Panc1 (cell line): ENCODE data around the gene CFAP74. TPM values are rescaled to one million over a fixed set of nuclear protein-coding genes. Genes with fewer than 3 reads are reported as not detected.

ENCODE experiments used
- ATAC-seq: fragments of 200-7000 bp; cut with Tn5 transposase; 2 replicates; pipeline ENCODE4 v1.9.1; 2020; ENCODE audit warnings: mild to moderate bottlenecking, moderate library complexity
- BruUV-seq: library from RNA; stranded (reverse); fragments of 400-500 nt; replicated peaks from 2 replicates; lab custom pipeline; 2021; lab: Mats Ljungman, UMichigan
- CTCF ChIA-PET: fragments of 300-600 bp; sonication (Branson Sonifier 250); formaldehyde crosslinking; loops from one replicate; lab custom pipeline; 2022; ENCODE audit warnings: antibody characterized with exemption; lab: Charles Lee
- POLR2A ChIA-PET: fragments of 300-600 bp; sonication (Branson Sonifier 250); formaldehyde crosslinking; loops from one replicate; lab custom pipeline; 2022; ENCODE audit warnings: antibody characterized with exemption; lab: Charles Lee
- DNase-seq: peaks from one replicate; pipeline ENCODE4 v3.0.0-alpha.2; 2010; ENCODE audit warnings: low read depth, low spot score
- H3K27ac ChIP-seq: 2 replicates; pipeline ENCODE4 v1.5.1; 2011; ENCODE audit warnings: mild to moderate bottlenecking, low read length, inconsistent platforms
- H3K27me3 ChIP-seq: fragments of 200-500 bp; sonication (Bioruptor generic); 2 replicates; pipeline ENCODE4 v1.6.0; 2014; ENCODE audit warnings: low read length, inconsistent platforms; ENCODE audit not compliant: control insufficient read depth, insufficient read depth
- H3K36me3 ChIP-seq: fragments of 200-500 bp; sonication (Bioruptor generic); 2 replicates; pipeline ENCODE4 v1.5.1; 2014; ENCODE audit warnings: inconsistent platforms, mild to moderate bottlenecking, low read length, moderate library complexity; ENCODE audit not compliant: control insufficient read depth, insufficient read depth
- H3K4me1 ChIP-seq: 2 replicates; pipeline ENCODE4 v1.5.1; 2011; ENCODE audit warnings: inconsistent platforms, mild to moderate bottlenecking, low read length, moderate library complexity; ENCODE audit not compliant: control insufficient read depth, insufficient read depth
- H3K4me3 ChIP-seq, 2 experiments: 2 replicates each; pipeline ENCODE4 v1.5.1; 2011 to 2012; ENCODE audit warnings: low read depth in 2 of 2, low read length in 2 of 2, mild to moderate bottlenecking in 2 of 2, inconsistent platforms in 1 of 2, moderate library complexity in 1 of 2
- H3K9me3 ChIP-seq: fragments of 200-500 bp; sonication (Bioruptor generic); 2 replicates; pipeline ENCODE4 v1.5.1; 2014; ENCODE audit warnings: low read depth, mild to moderate bottlenecking, inconsistent platforms, low read length, moderate library complexity; ENCODE audit not compliant: control insufficient read depth, insufficient read depth
- CTCF ChIP-seq: fragments of 450-650 bp; IDR thresholded peaks from 2 replicates; pipeline ENCODE4 v1.5.1; 2017; ENCODE audit warnings: mild to moderate bottlenecking
- POLR2AphosphoS5 ChIP-seq: IDR thresholded peaks from 2 replicates; pipeline ENCODE4 v1.6.1; 2012; ENCODE audit warnings: mild to moderate bottlenecking, low read depth, low read length, moderate library complexity
- REST ChIP-seq, 2 experiments: IDR thresholded peaks; 2 replicates each; pipeline ENCODE4 v1.6.1; 2011 to 2012; ENCODE audit warnings: low read depth in 2 of 2, control low read depth in 1 of 2, low read length in 1 of 2, mild to moderate bottlenecking in 1 of 2, moderate library complexity in 1 of 2; ENCODE audit not compliant: insufficient read depth in 1 of 2
- SIN3A ChIP-seq: IDR thresholded peaks from 2 replicates; pipeline ENCODE4 v1.6.1; 2012; ENCODE audit warnings: low read depth, mild to moderate bottlenecking, low read length, moderate library complexity, borderline replicate concordance; ENCODE audit not compliant: insufficient read depth
- TCF7L2 ChIP-seq: IDR thresholded peaks from 2 replicates; pipeline ENCODE4 v1.6.1; 2011; ENCODE audit warnings: mild to moderate bottlenecking, low read depth, low read length, inconsistent platforms
- in situ Hi-C: cut with HindIII; loops from 2 replicates; pipeline ENCODE4 v1.10.0; 2016; ENCODE audit warnings: low sequenced_read_pairs, low pct_unique_long_range_greater_than_20kb
- intact Hi-C: fragments of 100-400 bp; cut with micrococcal nuclease; formaldehyde crosslinking; loops from one replicate; pipeline ENCODE4 v1.10.0; 2022; ENCODE audit not compliant: unreplicated experiment
- total RNA-seq: library from RNA; stranded (reverse); gene quantifications from one replicate; pipeline ENCODE4 v1.2.1, GENCODE V29; 2021; ENCODE audit not compliant: unreplicated experiment

The CFAP74 gene
- total RNA-seq, 1 experiment from 2014 or later: not detected

DNA sequence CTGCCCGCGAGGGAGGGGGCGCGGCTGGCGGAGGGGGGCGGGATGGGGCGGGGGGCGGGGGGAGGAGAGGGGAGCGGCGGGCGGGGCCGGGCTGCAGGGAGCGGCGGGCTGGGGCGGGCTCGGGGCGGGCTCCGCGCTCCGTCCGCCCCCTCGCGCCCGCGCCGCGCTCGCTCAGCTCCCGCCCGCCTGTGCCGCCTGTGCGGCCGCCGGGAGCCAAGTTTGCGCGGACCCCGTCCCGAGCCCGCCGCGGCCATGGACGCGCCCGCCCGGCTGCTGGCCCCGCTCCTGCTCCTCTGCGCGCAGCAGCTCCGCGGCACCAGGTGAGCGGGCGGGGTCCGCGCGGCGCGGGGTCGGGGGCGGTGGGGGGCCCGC is 15.6 kb upstream of the CFAP74 start, which contains the start of gene GABRD:
TSS of gene GABRD (plus strand) at position 174 of the 372 bp plus-strand sequence. CDS start at position 253, 79 bp downstream.
- POLR2A ChIA-PET: interaction anchor here (0.6 kb wide), 1 partner anchor 366 kb away, joined by 5 read pairs; no protein-coding TSS in a partner anchor
- H3K4me3 ChIP-seq: peak within 1 kb of the TSS; percentile 9 to 32; a peak in 2 of 4 replicates

More for the DNA sequence above, 15.6 kb upstream of the CFAP74 start, which contains the start of gene GABRD:
- no peak within 1 kb of the TSS for H3K27ac ChIP-seq
- H3K27me3 ChIP-seq: peaks cover 2% of the 10 kb centered on the region; the same call in 1 of the 2 replicates
- intact Hi-C loops: no loop called here
- H3K9me3 ChIP-seq: no peaks in the 10 kb centered on the region
- CTCF ChIA-PET: interaction anchor here (0.7 kb wide), 1 partner anchor 55 kb away, joined by 3 read pairs; no protein-coding TSS in a partner anchor
- peak; percentile 80 for ATAC-seq
- in situ Hi-C loops: no loop called here
- DNase-seq: no peak
- no peaks in the 10 kb centered on the region for H3K36me3 ChIP-seq
- BruUV-seq: no TSS peak
- no peaks in the 10 kb centered on the region for H3K4me1 ChIP-seq
- TF ChIP-seq TCF7L2: no peak
- no peak for TF ChIP-seq CTCF
- no peak for TF ChIP-seq REST (IDR thresholded peaks at IDR 0.05; ENCODE audit: insufficient read depth in 1 of 2, low read depth in 2 of 2, low read length in 1 of 2)
- TF ChIP-seq SIN3A: no peak
- no peak for TF ChIP-seq POLR2AphosphoS5
